ENCODE measurements around the gene CYP2B6.

GRCh38 chr19:41014643-41015042 lies 23.6 kb downstream of the CYP2B6 start:
- TF ChIP-seq POLR2AphosphoS5 (IDR thresholded peaks at IDR 0.05; ENCODE audit: low read depth, low read length) (no peak), TAF1 (IDR thresholded peaks at IDR 0.05; ENCODE audit: borderline replicate concordance, low read depth, low read length) (no peak)
